ENCODE results near the gene FOXC2. TPM values are rescaled to one million over a fixed set of nuclear protein-coding genes. Genes with fewer than 3 reads are reported as not detected.

The FOXC2 gene
- total and polyA plus RNA-seq, 2 donors (not counting 3 experiments of a cell fraction or from before 2014, with no cell fraction given), result 7.7 to 44.0 TPM

DNA sequence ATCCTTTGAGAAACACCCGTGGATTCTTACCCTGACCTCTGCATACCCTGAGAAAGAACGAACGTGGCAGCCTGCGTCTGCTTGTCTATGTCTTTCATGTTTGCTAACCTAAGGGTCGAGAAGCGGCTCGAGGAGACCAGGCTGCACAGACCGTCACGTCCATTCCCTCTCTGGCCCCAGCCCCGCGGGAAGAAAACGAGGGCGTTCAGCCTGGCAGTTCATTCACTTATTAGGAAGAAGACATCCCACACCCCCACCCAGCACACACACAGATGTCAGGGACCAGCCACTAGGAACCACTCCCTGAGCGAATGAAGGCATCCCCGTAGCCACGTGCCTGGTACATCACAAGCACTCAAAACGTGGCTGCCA is 10.9 kb upstream of the FOXC2 start:
- intact Hi-C loops (cut with micrococcal nuclease), result no loop called here
- Histone ChIP-seq H3K27me3 (ENCODE audit: control insufficient read depth in 2 of 2, insufficient read depth in 2 of 2, low read length in 2 of 2) (peaks cover 3 to 5% of the 10 kb centered on the region in 2 experiments), H3K9me3 (replicated peaks; ENCODE audit: control insufficient read depth, insufficient read depth, low read length) (no peaks in the 10 kb centered on the region), H3K9me1 (replicated peaks; ENCODE audit: control insufficient read depth, extremely low read depth, insufficient read depth, low read length) (no peaks in the 10 kb centered on the region), H4K20me1 (replicated peaks; ENCODE audit: control insufficient read depth, extremely low read depth, insufficient read depth, low read length) (no peaks in the 10 kb centered on the region), H3K79me2 (ENCODE audit: control insufficient read depth, insufficient read depth, low read length) (peaks cover 12% of the 10 kb centered on the region), H3K9ac (replicated peaks; ENCODE audit: extremely low read depth, insufficient read depth, low read length) (peak overlapping the region; percentile 99), H3K36me3 (ENCODE audit: control insufficient read depth in 2 of 2, extremely low read depth in 1 of 2, insufficient read depth in 2 of 2, low read length in 2 of 2) (no peaks in the 10 kb centered on the region), H2AFZ (ENCODE audit: low read depth, low read length) (peak overlapping the region; percentile 99), H3K27ac (ENCODE audit: insufficient read depth, low read depth, low read length) (peak overlapping the region; percentile 89), H3K4me2 (ENCODE audit: insufficient read depth, low read length) (peak overlapping the region; percentile 84), H3K4me3 (replicated peaks in 1 of 3; ENCODE audit: insufficient read depth in 1 of 3, low read depth in 1 of 3, low read length in 3 of 3) (peak overlapping the region; percentile 62 to 97 (median 87)), H3K4me1 (ENCODE audit: control insufficient read depth, extremely low read depth, insufficient read depth, low read length) (peaks cover 12% of the 10 kb centered on the region)
- dilution Hi-C loops (cut with MboI; ENCODE audit: extremely low pct_ligation_motif_present, low sequenced_read_pairs), result no loop called here
- ChIA-PET POLR2A (no interaction called here), CTCF (no interaction called here)
- TF ChIP-seq MYC (IDR thresholded peaks at IDR 0.05; ENCODE audit: low read depth, low read length) (no peak), FOS (IDR thresholded peaks at IDR 0.05; ENCODE audit: borderline replicate concordance, insufficient read depth, low read length) (no peak), EZH2 (IDR thresholded peaks at IDR 0.05; ENCODE audit: borderline replicate concordance, low read depth, low read length, severe bottlenecking) (no peak)
- TF ChIP-seq, protein P1, sequence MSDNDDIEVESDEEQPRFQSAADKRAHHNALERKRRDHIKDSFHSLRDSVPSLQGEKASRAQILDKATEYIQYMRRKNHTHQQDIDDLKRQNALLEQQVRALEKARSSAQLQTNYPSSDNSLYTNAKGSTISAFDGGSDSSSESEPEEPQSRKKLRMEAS (IDR thresholded peaks at IDR 0.05; ENCODE audit: insufficient read depth, insufficient read length), result no peak
- TF ChIP-seq, protein P2, sequence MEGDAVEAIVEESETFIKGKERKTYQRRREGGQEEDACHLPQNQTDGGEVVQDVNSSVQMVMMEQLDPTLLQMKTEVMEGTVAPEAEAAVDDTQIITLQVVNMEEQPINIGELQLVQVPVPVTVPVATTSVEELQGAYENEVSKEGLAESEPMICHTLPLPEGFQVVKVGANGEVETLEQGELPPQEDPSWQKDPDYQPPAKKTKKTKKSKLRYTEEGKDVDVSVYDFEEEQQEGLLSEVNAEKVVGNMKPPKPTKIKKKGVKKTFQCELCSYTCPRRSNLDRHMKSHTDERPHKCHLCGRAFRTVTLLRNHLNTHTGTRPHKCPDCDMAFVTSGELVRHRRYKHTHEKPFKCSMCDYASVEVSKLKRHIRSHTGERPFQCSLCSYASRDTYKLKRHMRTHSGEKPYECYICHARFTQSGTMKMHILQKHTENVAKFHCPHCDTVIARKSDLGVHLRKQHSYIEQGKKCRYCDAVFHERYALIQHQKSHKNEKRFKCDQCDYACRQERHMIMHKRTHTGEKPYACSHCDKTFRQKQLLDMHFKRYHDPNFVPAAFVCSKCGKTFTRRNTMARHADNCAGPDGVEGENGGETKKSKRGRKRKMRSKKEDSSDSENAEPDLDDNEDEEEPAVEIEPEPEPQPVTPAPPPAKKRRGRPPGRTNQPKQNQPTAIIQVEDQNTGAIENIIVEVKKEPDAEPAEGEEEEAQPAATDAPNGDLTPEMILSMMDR (IDR thresholded peaks at IDR 0.05; ENCODE audit: extremely low read depth in 1 of 2, insufficient read depth in 1 of 2, low read depth in 1 of 2, low read length in 2 of 2), result no peak
- no TSS peak for BruUV-seq (replicated peaks)
- DNase-seq (ENCODE audit: low read depth, low spot score) (no peak), FAIRE-seq (no peak)

DNA sequence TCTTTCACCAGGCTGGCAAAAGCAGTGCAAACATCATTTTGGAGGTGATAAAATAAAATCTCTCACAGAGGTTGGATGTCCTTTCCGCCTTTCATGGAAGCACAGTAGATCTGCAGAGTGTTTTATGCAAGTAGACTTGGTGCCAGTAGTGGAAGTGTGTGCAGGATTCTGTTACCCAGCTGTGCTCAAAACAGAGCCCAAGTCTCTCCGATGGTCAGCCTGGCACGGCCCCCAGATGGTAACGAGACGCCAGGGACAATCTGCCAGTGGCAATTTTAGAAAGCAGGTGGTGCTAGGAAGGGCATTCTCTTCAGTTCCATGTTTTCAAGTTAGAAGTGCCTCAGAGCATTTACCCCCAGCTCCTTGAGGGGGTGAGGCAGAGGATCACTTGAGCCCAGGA is 10.1 kb upstream of the FOXC2 start:
- TF ChIP-seq, protein P2 (IDR thresholded peaks at IDR 0.05; ENCODE audit: extremely low read depth in 1 of 2, insufficient read depth in 1 of 2, low read depth in 1 of 2, low read length in 2 of 2), result no peak
- TF ChIP-seq POLR2A (IDR thresholded peaks at IDR 0.05; ENCODE audit: low read depth, low read length) (no peak), EZH2 (IDR thresholded peaks at IDR 0.05; ENCODE audit: borderline replicate concordance, low read depth, low read length, severe bottlenecking) (no peak), GATA2 (IDR thresholded peaks at IDR 0.05; ENCODE audit: insufficient read depth, insufficient read length, low read depth, low read length) (no peak), JUN (IDR thresholded peaks at IDR 0.05; ENCODE audit: borderline replicate concordance, insufficient read depth, insufficient read length, low read depth) (no peak), FOS (IDR thresholded peaks at IDR 0.05; ENCODE audit: borderline replicate concordance, insufficient read depth, low read length) (no peak), POLR2AphosphoS5 (IDR thresholded peaks at IDR 0.05; ENCODE audit: insufficient read depth, low read depth, low read length) (no peak), MYC (IDR thresholded peaks at IDR 0.05; ENCODE audit: low read depth, low read length) (no peak)
- TF ChIP-seq, protein P1 (IDR thresholded peaks at IDR 0.05; ENCODE audit: insufficient read depth, insufficient read length), result no peak
- Histone ChIP-seq H3K36me3 (ENCODE audit: control insufficient read depth in 2 of 2, extremely low read depth in 1 of 2, insufficient read depth in 2 of 2, low read length in 2 of 2) (no peaks in the 10 kb centered on the region), H3K4me3 (replicated peaks in 1 of 3; ENCODE audit: insufficient read depth in 1 of 3, low read depth in 1 of 3, low read length in 3 of 3) (no peak overlapping the region), H3K79me2 (ENCODE audit: control insufficient read depth, insufficient read depth, low read length) (peaks cover 12% of the 10 kb centered on the region), H3K9me1 (replicated peaks; ENCODE audit: control insufficient read depth, extremely low read depth, insufficient read depth, low read length) (no peaks in the 10 kb centered on the region), H3K4me2 (ENCODE audit: insufficient read depth, low read length) (no peak overlapping the region), H2AFZ (ENCODE audit: low read depth, low read length) (no peak overlapping the region), H3K9me3 (replicated peaks; ENCODE audit: control insufficient read depth, insufficient read depth, low read length) (no peaks in the 10 kb centered on the region), H4K20me1 (replicated peaks; ENCODE audit: control insufficient read depth, extremely low read depth, insufficient read depth, low read length) (no peaks in the 10 kb centered on the region), H3K9ac (replicated peaks; ENCODE audit: extremely low read depth, insufficient read depth, low read length) (no peak overlapping the region), H3K4me1 (ENCODE audit: control insufficient read depth, extremely low read depth, insufficient read depth, low read length) (peaks cover 12% of the 10 kb centered on the region), H3K27me3 (ENCODE audit: control insufficient read depth in 2 of 2, insufficient read depth in 2 of 2, low read length in 2 of 2) (peaks cover 3 to 5% of the 10 kb centered on the region in 2 experiments), H3K27ac (ENCODE audit: insufficient read depth, low read depth, low read length) (no peak overlapping the region)
- FAIRE-seq (no peak), DNase-seq (ENCODE audit: low read depth, low spot score) (no peak)
- dilution Hi-C loops (cut with MboI; ENCODE audit: extremely low pct_ligation_motif_present, low sequenced_read_pairs), result no loop called here
- intact Hi-C loops (cut with micrococcal nuclease), result no loop called here
- no TSS peak for BruUV-seq (replicated peaks)
- CTCF ChIA-PET, result interaction anchor here (0.9 to 2.4 kb wide), 2 partner anchors 506 to 722 kb away, joined by 3 to 11 read pairs; no protein-coding TSS in a partner anchor
- POLR2A ChIA-PET, result no interaction called here

All from endothelial cell of umbilical vein (primary cell).